HFF-Myc (cell line): ENCODE results near the gene SLC7A11.

Experiments
- DNase-seq: peaks from one replicate; pipeline ENCODE4 v3.0.0-alpha.2; 2011; ENCODE audit warnings: low read depth; ENCODE audit errors: extremely low read depth
- H3K4me3 ChIP-seq: replicated peaks from 2 replicates; pipeline ENCODE4 v1.5.1; 2011; ENCODE audit warnings: low read depth, mild to moderate bottlenecking, control low read depth, low read length
- TF ChIP-seq, protein P1 (sequence below): IDR thresholded peaks from 2 replicates; pipeline ENCODE4 v1.5.1; 2012; ENCODE audit warnings: mild to moderate bottlenecking, low read depth, low read length, control low read depth; ENCODE audit errors: missing control alignments

SLC7A11 gene

DNA sequence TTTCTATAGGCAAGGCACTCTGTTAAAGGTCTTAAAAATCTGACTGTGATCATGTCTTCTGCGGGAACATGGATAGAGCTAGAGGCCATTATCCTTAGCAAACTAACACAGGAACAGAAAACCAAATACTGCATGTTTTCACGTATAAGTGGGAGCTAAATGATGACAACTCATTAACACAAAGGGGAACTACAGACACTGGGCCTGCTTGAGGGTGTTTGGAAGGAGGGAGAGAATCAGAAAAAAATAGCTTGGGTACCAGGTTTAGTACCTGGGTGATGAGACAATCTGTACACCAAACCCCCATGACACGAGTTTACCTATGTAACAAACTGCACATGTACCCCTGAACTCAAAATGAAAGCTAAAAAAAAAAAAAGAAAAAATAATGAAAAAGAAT, 12.1 kb downstream of the SLC7A11 start:
- no peak for DNase-seq
- TF ChIP-seq, protein P1, sequence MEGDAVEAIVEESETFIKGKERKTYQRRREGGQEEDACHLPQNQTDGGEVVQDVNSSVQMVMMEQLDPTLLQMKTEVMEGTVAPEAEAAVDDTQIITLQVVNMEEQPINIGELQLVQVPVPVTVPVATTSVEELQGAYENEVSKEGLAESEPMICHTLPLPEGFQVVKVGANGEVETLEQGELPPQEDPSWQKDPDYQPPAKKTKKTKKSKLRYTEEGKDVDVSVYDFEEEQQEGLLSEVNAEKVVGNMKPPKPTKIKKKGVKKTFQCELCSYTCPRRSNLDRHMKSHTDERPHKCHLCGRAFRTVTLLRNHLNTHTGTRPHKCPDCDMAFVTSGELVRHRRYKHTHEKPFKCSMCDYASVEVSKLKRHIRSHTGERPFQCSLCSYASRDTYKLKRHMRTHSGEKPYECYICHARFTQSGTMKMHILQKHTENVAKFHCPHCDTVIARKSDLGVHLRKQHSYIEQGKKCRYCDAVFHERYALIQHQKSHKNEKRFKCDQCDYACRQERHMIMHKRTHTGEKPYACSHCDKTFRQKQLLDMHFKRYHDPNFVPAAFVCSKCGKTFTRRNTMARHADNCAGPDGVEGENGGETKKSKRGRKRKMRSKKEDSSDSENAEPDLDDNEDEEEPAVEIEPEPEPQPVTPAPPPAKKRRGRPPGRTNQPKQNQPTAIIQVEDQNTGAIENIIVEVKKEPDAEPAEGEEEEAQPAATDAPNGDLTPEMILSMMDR, result no peak
- no peak overlapping the region for H3K4me3 ChIP-seq

DNA sequence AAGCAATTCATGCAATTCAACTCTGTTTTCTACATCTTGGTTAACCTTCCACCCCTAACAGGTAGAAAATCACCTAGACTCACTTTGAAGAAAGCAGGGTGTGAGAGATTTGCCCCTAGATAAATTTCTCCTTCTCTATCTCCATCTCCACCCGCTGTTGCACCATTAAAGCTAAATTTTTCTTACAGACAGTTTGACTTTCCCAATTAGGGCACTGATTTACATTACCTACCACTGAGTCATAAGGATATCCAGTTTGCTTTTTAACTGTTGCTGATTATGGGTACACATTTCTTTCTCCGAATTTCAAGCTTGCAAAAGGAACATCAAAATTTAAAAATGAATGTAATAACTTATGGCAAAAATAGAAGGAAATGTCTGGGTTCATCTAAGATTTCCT, 13.0 kb downstream of the SLC7A11 start:
- DNase-seq, result no peak
- TF ChIP-seq, protein P1, result no peak
- H3K4me3 ChIP-seq, result no peak overlapping the region

DNA sequence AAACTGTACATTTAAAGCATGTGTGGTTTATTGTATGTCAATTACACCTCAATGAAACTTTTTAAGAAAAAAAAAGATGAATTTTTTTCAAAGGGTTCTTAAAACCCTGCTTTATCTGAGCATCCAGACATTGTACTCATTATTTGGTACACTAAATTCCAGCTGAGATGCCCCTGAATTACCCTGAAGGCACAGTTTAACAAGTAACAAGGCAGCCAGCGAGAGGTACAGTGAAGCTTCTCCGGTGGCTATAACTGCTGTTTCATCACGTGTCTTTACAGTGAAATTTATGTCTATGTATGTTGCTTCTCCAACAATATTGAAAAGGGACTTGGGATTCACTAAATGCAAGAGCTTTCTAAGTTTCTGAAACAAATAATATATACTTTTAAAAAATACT, 15.8 kb downstream of the SLC7A11 start:
- TF ChIP-seq, protein P1, result no peak
- no peak for DNase-seq
- no peak overlapping the region for H3K4me3 ChIP-seq

DNA sequence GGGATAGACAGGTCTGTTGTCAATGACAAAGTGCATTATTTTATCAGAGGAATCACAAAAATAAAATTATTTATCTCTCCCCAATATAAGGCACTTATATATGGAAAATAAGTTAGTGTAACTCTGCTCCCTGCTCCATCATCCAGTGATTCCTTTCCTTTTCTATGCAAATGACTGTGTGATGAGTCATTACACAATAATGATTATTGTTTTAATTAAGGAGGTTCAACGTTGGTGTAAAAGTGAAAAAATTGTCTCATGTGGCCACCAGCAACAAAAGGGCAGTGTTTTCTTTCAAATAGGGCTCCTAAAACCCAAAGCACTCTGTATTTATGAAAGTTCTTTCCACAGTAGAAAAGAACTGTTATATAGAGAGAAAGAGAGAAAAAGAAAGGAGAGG, 16.7 kb downstream of the SLC7A11 start:
- TF ChIP-seq, protein P1, result no peak
- DNase-seq, result no peak
- H3K4me3 ChIP-seq, result no peak overlapping the region

DNA sequence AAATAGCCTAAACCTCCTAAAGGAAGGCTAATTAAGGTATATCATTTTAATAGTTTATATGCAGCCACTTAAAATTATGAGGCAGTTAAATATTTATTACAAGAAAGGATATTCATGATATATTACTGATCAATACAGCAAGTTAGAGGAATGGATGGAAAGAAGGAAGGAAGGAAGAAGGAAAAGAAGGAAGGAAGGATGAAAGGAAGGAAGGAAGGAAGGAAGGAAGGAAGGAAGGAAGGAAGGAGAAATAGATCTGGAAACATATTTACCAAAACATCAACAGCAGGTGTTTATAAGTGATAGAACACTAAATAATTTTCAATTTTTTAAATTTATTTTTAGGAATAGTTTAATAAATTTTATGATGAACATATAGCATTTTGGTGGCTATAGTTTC, 17.5 kb downstream of the SLC7A11 start:
- TF ChIP-seq, protein P1, result no peak
- H3K4me3 ChIP-seq, result no peak overlapping the region
- DNase-seq, result no peak

DNA sequence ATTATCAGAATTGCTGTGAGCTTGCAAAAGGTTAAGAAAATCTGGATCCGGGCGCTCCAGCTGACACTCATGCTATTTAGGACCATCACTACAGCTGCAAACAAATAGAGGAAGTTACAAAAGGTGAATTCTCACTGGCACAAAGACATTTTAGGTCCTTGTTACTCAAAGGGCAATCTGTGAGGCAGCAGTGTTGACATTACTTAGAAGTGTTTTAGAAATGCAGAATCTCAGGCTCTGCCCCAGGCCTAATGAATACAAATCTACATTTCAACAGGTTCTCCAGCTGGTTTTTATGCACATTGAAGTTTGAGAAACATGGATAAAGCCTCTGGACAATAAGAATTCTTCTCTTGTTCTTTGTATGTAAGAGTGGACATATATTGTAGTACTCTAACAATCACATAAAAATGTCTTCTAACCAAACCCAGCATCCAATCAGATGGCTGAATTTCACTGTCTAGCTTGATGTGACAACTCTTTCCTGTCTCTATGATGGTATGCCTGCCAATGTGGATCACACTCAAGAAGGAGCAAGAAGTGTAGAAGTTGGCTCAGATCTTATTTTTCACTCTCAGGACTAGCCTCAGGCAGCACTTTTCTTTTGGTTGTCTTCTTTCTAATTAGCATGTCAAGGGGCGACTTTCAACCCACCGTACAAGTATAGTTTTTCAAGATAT, 18.8 kb downstream of the SLC7A11 start:
- H3K4me3 ChIP-seq, result no peak overlapping the region
- no peak for DNase-seq
- TF ChIP-seq, protein P1, result no peak

DNA sequence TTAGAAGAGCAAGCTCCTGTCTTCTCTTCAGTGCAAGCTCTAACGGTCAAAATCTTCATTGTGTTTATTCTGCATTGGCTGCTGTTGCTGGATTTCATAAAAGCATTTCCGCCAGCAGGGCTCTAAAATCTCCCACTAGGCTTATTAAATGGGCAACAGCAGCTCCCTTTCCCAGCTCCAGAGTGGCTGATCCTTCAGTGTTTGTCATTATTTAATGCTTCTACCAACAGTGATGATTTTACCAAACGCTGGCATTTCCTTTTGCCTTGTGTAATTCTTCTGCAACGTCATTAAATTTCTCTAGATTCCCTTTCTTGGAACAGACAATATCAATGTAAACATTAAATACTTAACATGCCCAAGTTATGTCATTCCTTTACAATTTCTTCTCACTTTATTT, 20.1 kb downstream of the SLC7A11 start:
- TF ChIP-seq, protein P1, result no peak
- peak; percentile 90 for DNase-seq
- 0 out of 2 replicates have a peak overlapping the region, but pooled peaks have one; percentile 8 for H3K4me3 ChIP-seq
